PFSK-1 (cell line): ENCODE data around the gene OR2T35.

Experiments used
- POLR2AphosphoS5 ChIP-seq: IDR thresholded peaks from 2 replicates; pipeline ENCODE4 v1.6.1; 2012; ENCODE audit warnings: low read depth, mild to moderate bottlenecking, control low read depth, low read length, moderate library complexity
- REST ChIP-seq, 2 experiments: IDR thresholded peaks; 2 replicates each; pipeline versions ENCODE4 v1.6.1 to v1.8.0; 2011 to 2012; ENCODE audit warnings: low read depth in 2 of 2, low read length in 2 of 2, control low read depth in 1 of 2, inconsistent platforms in 1 of 2, mild to moderate bottlenecking in 1 of 2, moderate library complexity in 1 of 2; ENCODE audit not compliant: insufficient read depth in 1 of 2

DNA sequence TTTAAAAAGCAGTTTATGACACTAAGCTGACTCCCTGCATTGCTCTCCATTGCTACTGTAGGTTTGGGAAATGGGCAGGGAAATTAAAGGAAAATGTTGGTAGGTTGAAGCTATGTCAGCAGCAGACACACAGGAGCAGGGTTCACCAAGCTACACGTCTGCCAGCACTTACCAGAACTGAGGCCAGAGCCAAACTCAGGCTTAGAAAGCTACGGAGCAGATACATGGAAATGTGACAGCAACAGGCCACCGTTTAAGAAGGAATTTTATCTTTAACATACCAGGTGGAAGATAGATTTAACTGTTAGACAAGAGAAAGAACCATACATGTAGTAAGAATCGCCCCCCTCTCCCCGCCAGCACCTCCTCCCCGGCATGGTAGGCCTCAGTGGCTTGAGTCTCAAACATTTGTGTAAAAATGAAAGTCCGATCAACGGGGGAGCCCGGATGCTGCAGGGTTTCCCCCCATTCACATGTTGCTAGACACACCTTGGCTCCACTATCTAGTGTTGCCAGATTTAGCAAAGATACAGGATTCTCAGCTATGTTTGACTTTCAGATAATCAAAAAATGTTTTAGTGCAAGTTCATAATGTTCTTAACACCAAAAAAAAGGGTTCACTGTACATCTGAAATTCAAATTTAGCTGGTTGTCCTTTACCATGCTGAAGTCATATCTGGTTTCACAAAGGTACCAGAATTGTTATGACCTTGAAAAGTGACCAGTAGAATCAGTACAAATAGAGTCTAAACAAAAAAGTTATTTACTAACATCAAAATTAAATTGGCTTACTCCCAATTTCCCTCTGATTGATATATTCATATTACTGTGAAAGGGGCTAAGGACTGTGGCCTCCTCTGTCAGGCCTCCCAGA lies 16.9 kb downstream of the OR2T35 start:
- TF ChIP-seq POLR2AphosphoS5 (no peak), REST (IDR thresholded peaks at IDR 0.05; ENCODE audit: insufficient read depth in 1 of 2, low read depth in 2 of 2, low read length in 2 of 2) (no peak)
